K562 (cell line): ENCODE results near the gene EVL. TPM values are rescaled to one million over a fixed set of nuclear protein-coding genes. Genes with fewer than 3 reads are reported as not detected.

ENCODE experiments used
- C11orf30 ChIP-seq: fragments of 450-650 bp; IDR thresholded peaks from 2 replicates; pipeline ENCODE4 v1.6.1; 2016; ENCODE audit warnings: low read depth, mild to moderate bottlenecking
- ELF4 ChIP-seq: fragments of 450-650 bp; formaldehyde crosslinking; IDR thresholded peaks from 2 replicates; pipeline ENCODE4 v1.4.0; 2022; ENCODE audit warnings: missing genetic modification characterization
- FOSL1 ChIP-seq: fragments of 200-800 bp; sonication (Bioruptor generic); conservative IDR thresholded peaks from 2 replicates; pipeline ENCODE4 v1.6.1; 2016; ENCODE audit warnings: missing genetic modification characterization, missing compliant biosample characterization
- HDAC2 ChIP-seq: fragments of 450-650 bp; IDR thresholded peaks from 2 replicates; pipeline ENCODE4 v1.6.1; 2016; ENCODE audit warnings: mild to moderate bottlenecking
- KAT8 ChIP-seq: fragments of 450-650 bp; IDR thresholded peaks from 2 replicates; pipeline ENCODE4 v1.6.1; 2016; ENCODE audit warnings: low read depth, mild to moderate bottlenecking
- MEF2D ChIP-seq: conservative IDR thresholded peaks from 2 replicates; pipeline ENCODE4 v1.6.1; 2016; ENCODE audit warnings: low read depth, missing genetic modification characterization, missing compliant biosample characterization
- NCOA6 ChIP-seq: fragments of 450-650 bp; IDR thresholded peaks from 2 replicates; pipeline ENCODE4 v1.6.1; 2017; ENCODE audit warnings: mild to moderate bottlenecking
- NRF1 ChIP-seq, 2 experiments: fragments of 450-650 bp; IDR thresholded peaks in 1 of 2; conservative IDR thresholded peaks in 1 of 2; 2 replicates each; pipeline ENCODE4 v1.6.1; 2014; ENCODE audit warnings: mild to moderate bottlenecking in 2 of 2
- POLR2G ChIP-seq: fragments of 200-400 bp; formaldehyde crosslinking; IDR thresholded peaks from 2 replicates; pipeline ENCODE4 v1.6.1; 2017; ENCODE audit warnings: low read depth, mild to moderate bottlenecking, antibody characterized with exemption, low read length, moderate library complexity
- SNIP1 ChIP-seq: fragments of 450-650 bp; IDR thresholded peaks from 2 replicates; pipeline ENCODE4 v1.7.1; 2017; ENCODE audit warnings: low read depth, mild to moderate bottlenecking
- WHSC1 ChIP-seq: IDR thresholded peaks from one replicate; pipeline ENCODE4 v1.6.1; 2012; ENCODE audit warnings: low read length, control low read depth, inconsistent platforms
- ZFX ChIP-seq: sonication (generic); formaldehyde crosslinking; IDR thresholded peaks from 2 replicates; pipeline ENCODE4 v1.8.0; 2022; ENCODE audit warnings: mild to moderate bottlenecking, missing genetic modification reagents, moderate library complexity
- ZKSCAN1 ChIP-seq: fragments of 150-350 bp; IDR thresholded peaks from 2 replicates; pipeline ENCODE4 v1.6.1; 2016; ENCODE audit warnings: low read depth, low read length
- ZNF217 ChIP-seq: sonication (generic); formaldehyde crosslinking; IDR thresholded peaks from 2 replicates; pipeline ENCODE4 v1.8.0; 2022; ENCODE audit warnings: mild to moderate bottlenecking, missing genetic modification reagents
- ZNF589 ChIP-seq: fragments of 200-800 bp; sonication (Bioruptor generic); IDR thresholded peaks from 2 replicates; pipeline ENCODE4 v1.6.1; 2016; ENCODE audit warnings: low read depth, missing genetic modification characterization, missing compliant biosample characterization
- polyA plus RNA-seq, 8 experiments: library from polyadenylated mRNA; depleted of rRNA in 4 of 8; stranded (reverse) in 5 of 8; unstranded in 3 of 8; fragments of >200 nt; fragmentation: Nextera tagmentation in 2 of 8; fragmentation: Illumina TruSeq in 1 of 8; extraction: Ambion mirVana in 2 of 8; extraction: Trizol in 1 of 8; gene quantifications; 2 replicates each; pipeline versions ENCODE4 v1.2.1 to v1.2.3, GENCODE V29; 2011 to 2014; ENCODE audit warnings: inconsistent platforms in 1 of 8, missing spikeins in 1 of 8
- total RNA-seq, 7 experiments: library from RNA; depleted of rRNA in 6 of 7; stranded (reverse); fragments of >200 nt in 6 of 7; fragmentation: Illumina TruSeq in 2 of 7; extraction: Trizol in 2 of 7; gene quantifications; 2 replicates each; pipeline versions ENCODE4 v1.2.1 to v1.2.3, GENCODE V29; 2011 to 2021; ENCODE audit warnings: low replicate concordance in 1 of 7
- TF ChIP-seq, protein P1 (sequence below): fragments of 450-650 bp; IDR thresholded peaks from 2 replicates; pipeline ENCODE4 v1.7.1; 2018; ENCODE audit warnings: mild to moderate bottlenecking, low read depth; ENCODE audit not compliant: partially characterized antibody
- TF ChIP-seq, protein P2 (sequence below): fragments of 450-650 bp; IDR thresholded peaks from 2 replicates; pipeline ENCODE4 v1.6.1; 2017; ENCODE audit warnings: mild to moderate bottlenecking, moderate library complexity
- TF ChIP-seq, protein P3 (sequence below), 2 experiments: fragments of 450-650 bp; IDR thresholded peaks; 2 replicates each; pipeline ENCODE4 v1.6.1; 2016
- TF ChIP-seq, protein P4 (sequence below): fragments of 250-450 bp; sonication (Bioruptor Pico); IDR thresholded peaks from 2 replicates; pipeline ENCODE4 v1.9.0; 2021; ENCODE audit warnings: mild to moderate bottlenecking, inconsistent platforms

Gene EVL
- total and polyA plus RNA-seq, 9 of the 15 experiments (the other 6 are each of a cell fraction or from before 2014, with no cell fraction given): 2.9 to 43.4 (median 23.9) TPM

DNA sequence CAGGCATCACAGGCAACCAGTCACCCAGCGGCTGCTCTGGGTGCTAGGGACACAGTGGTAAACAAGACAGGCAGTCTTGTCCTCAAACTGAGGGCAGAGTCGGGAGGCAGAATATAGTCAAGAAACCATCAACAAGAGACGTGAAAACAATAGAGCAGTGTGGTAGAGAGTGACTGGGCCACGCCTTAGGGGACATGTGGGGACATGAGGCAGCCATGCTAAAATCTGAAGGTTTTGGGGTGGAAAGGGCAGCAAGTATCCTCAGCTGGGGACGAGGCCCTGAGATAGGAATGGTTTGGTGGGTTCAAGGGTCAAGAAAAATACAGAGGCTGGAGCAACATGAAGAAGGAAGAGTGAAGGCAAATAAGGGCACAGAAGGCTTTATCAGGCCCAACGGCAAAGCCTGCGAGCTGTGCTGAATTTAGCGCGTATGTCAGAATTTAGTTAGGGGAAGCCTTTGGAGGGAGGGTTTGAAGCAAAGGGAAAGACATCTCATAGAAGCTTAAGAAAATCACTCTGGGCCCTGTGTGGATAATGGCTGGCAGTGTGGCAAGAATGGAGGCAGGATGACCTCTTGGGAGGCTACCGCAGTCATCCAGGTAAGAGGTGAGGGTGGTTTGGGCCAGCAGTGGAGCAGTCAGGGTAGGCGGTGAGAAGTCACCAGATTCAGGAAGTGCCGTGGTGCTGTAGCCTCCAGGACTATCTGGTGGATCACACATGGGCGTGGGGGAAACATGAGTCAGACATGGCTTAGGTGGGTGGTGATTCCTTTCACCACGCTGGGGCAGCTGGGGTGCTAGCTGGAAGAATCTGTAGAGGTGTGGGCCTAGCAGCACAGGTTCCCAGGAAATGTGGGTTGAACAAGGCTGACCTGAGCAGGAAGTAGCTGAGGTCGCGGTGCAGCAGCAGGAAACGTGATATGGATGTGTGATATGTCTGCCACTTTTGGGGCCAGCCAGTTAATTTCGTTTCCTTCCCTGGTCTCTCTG, 3.0 kb downstream of the EVL start (continued):
- TF ChIP-seq, protein P1, sequence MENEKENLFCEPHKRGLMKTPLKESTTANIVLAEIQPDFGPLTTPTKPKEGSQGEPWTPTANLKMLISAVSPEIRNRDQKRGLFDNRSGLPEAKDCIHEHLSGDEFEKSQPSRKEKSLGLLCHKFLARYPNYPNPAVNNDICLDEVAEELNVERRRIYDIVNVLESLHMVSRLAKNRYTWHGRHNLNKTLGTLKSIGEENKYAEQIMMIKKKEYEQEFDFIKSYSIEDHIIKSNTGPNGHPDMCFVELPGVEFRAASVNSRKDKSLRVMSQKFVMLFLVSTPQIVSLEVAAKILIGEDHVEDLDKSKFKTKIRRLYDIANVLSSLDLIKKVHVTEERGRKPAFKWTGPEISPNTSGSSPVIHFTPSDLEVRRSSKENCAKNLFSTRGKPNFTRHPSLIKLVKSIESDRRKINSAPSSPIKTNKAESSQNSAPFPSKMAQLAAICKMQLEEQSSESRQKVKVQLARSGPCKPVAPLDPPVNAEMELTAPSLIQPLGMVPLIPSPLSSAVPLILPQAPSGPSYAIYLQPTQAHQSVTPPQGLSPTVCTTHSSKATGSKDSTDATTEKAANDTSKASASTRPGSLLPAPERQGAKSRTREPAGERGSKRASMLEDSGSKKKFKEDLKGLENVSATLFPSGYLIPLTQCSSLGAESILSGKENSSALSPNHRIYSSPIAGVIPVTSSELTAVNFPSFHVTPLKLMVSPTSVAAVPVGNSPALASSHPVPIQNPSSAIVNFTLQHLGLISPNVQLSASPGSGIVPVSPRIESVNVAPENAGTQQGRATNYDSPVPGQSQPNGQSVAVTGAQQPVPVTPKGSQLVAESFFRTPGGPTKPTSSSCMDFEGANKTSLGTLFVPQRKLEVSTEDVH: peak; percentile 41
- TF ChIP-seq KAT8 (no peak), ELF4 (CRISPR knock-in tag) (peak; percentile 64; the same call in 1 of the 2 replicates), NRF1 (conservative IDR thresholded peaks at IDR 0.05 in 1 of 2, IDR thresholded peaks at IDR 0.05 in 1 of 2) (peak; percentile 30 to 44; a peak in 3 of 4 replicates), HDAC2 (peak; percentile 57; the same call in 1 of the 2 replicates), WHSC1 (no peak), ZNF217 (CRISPR knock-in tag) (no peak), POLR2G (peak; percentile 59), NCOA6 (no peak), SNIP1 (no peak), ZNF589 (0 out of 2 replicates have a peak, but pooled peaks have one; percentile 16), C11orf30 (no peak), ZKSCAN1 (peak; percentile 86), MEF2D (no peak), FOSL1 (peak; percentile 90), ZFX (peak; percentile 62)
- TF ChIP-seq, protein P2, sequence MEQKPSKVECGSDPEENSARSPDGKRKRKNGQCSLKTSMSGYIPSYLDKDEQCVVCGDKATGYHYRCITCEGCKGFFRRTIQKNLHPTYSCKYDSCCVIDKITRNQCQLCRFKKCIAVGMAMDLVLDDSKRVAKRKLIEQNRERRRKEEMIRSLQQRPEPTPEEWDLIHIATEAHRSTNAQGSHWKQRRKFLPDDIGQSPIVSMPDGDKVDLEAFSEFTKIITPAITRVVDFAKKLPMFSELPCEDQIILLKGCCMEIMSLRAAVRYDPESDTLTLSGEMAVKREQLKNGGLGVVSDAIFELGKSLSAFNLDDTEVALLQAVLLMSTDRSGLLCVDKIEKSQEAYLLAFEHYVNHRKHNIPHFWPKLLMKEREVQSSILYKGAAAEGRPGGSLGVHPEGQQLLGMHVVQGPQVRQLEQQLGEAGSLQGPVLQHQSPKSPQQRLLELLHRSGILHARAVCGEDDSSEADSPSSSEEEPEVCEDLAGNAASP: peak; percentile 67
- TF ChIP-seq, protein P3, sequence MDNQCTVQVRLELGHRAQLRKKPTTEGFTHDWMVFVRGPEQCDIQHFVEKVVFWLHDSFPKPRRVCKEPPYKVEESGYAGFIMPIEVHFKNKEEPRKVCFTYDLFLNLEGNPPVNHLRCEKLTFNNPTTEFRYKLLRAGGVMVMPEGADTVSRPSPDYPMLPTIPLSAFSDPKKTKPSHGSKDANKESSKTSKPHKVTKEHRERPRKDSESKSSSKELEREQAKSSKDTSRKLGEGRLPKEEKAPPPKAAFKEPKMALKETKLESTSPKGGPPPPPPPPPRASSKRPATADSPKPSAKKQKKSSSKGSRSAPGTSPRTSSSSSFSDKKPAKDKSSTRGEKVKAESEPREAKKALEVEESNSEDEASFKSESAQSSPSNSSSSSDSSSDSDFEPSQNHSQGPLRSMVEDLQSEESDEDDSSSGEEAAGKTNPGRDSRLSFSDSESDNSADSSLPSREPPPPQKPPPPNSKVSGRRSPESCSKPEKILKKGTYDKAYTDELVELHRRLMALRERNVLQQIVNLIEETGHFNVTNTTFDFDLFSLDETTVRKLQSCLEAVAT (IDR thresholded peaks at IDR 0.05): no peak
- TF ChIP-seq, protein P4, sequence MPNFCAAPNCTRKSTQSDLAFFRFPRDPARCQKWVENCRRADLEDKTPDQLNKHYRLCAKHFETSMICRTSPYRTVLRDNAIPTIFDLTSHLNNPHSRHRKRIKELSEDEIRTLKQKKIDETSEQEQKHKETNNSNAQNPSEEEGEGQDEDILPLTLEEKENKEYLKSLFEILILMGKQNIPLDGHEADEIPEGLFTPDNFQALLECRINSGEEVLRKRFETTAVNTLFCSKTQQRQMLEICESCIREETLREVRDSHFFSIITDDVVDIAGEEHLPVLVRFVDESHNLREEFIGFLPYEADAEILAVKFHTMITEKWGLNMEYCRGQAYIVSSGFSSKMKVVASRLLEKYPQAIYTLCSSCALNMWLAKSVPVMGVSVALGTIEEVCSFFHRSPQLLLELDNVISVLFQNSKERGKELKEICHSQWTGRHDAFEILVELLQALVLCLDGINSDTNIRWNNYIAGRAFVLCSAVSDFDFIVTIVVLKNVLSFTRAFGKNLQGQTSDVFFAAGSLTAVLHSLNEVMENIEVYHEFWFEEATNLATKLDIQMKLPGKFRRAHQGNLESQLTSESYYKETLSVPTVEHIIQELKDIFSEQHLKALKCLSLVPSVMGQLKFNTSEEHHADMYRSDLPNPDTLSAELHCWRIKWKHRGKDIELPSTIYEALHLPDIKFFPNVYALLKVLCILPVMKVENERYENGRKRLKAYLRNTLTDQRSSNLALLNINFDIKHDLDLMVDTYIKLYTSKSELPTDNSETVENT (CRISPR knock-in tag): no peak
